ENCODE measurements around the gene PYM1. TPM values are rescaled to one million over a fixed set of nuclear protein-coding genes. Genes with fewer than 3 reads are reported as not detected.
A peak's percentile ranks its signal among the peaks of the same experiment; 100 is the strongest.

The PYM1 gene
- total RNA-seq, 2 experiments from 2014 or later = 22.1 to 22.9 TPM

- Mint-ChIP-seq H3K27ac (peak overlapping the region; percentile 71), H3K9me3 (no peaks in the 10 kb centered on the region), H3K36me3 (ENCODE audit: low read depth) (peaks cover 88% of the 10 kb centered on the region), H3K4me1 (ENCODE audit: low read depth) (peaks cover 71% of the 10 kb centered on the region), H3K27me3 (no peaks in the 10 kb centered on the region), H3K4me3 (no peak overlapping the region)
- no peak for TF ChIP-seq CTCF (IDR thresholded peaks at IDR 0.05)
- no peak for ATAC-seq
- intact Hi-C loops (cut with micrococcal nuclease) = no loop called here
- CTCF ChIA-PET = interaction anchor here (0.8 to 1.3 kb wide), 4 partner anchors 10 to 181 kb away, joined by 3 to 6 read pairs (median 4); no protein-coding TSS in a partner anchor
- no peak for DNase-seq
- POLR2A ChIA-PET = interaction anchor here (0.8 to 3.0 kb wide), 6 partner anchors 10 to 98 kb away, joined by 3 to 11 read pairs (median 4); no protein-coding TSS in a partner anchor
Measured at GRCh38 chr12:55942577-55943136, 15.0 kb upstream of the PYM1 start.

- Mint-ChIP-seq H3K9me3 (no peaks in the 10 kb centered on the region), H3K4me1 (ENCODE audit: low read depth) (peaks cover 72% of the 10 kb centered on the region), H3K4me3 (no peak overlapping the region), H3K36me3 (ENCODE audit: low read depth) (peaks cover 88% of the 10 kb centered on the region), H3K27ac (peak overlapping the region; percentile 62), H3K27me3 (no peaks in the 10 kb centered on the region)
- DNase-seq (no peak), ATAC-seq (no peak)
- TF ChIP-seq CTCF (IDR thresholded peaks at IDR 0.05) = no peak
- ChIA-PET CTCF (interaction anchor here (0.8 to 4.0 kb wide), 6 partner anchors 9 to 204 kb away, joined by 3 to 31 read pairs (median 4); no protein-coding TSS in a partner anchor), POLR2A (interaction anchor here (0.8 to 3.0 kb wide), 8 partner anchors 8 to 98 kb away, joined by 3 to 11 read pairs (median 4); no protein-coding TSS in a partner anchor)
- intact Hi-C loops (cut with micrococcal nuclease) = no loop called here
Measured at GRCh38 chr12:55942055-55942454, 14.4 kb upstream of the PYM1 start.

GRCh38 chr12:55940065-55940732 is 12.5 kb upstream of the PYM1 start:
- Mint-ChIP-seq H3K4me3 (peak overlapping the region; percentile 22), H3K4me1 (ENCODE audit: low read depth) (peaks cover 80% of the 10 kb centered on the region), H3K27ac (peak overlapping the region; percentile 99), H3K36me3 (ENCODE audit: low read depth) (peaks cover 92% of the 10 kb centered on the region), H3K27me3 (no peaks in the 10 kb centered on the region), H3K9me3 (no peaks in the 10 kb centered on the region)
- intact Hi-C loops (cut with micrococcal nuclease) = no loop called here
- POLR2A ChIA-PET = interaction anchor here (0.7 to 3.3 kb wide), 7 partner anchors 10 to 200 kb away, joined by 3 to 27 read pairs (median 4); partner anchors contain the start of genes DGKA, ORMDL2, PYM1 and SARNP
- ATAC-seq = peak; percentile 86
- CTCF ChIA-PET = interaction anchor here (0.6 to 4.0 kb wide), 47 partner anchors 9 to 206 kb away, joined by 3 to 36 read pairs (median 4); partner anchors contain the start of genes DNAJC14, ORMDL2, PA2G4 and PYM1
- TF ChIP-seq CTCF (IDR thresholded peaks at IDR 0.05) = peak; percentile 84
- DNase-seq = peak; percentile 90

GRCh38 chr12:55938826-55939501 is 11.3 kb upstream of the PYM1 start:
- ATAC-seq = peak; percentile 56
- Mint-ChIP-seq H3K27ac (peak overlapping the region; percentile 99), H3K4me3 (no peak overlapping the region), H3K27me3 (no peaks in the 10 kb centered on the region), H3K36me3 (ENCODE audit: low read depth) (peaks cover 95% of the 10 kb centered on the region), H3K9me3 (no peaks in the 10 kb centered on the region), H3K4me1 (ENCODE audit: low read depth) (peaks cover 83% of the 10 kb centered on the region)
- ChIA-PET POLR2A (interaction anchor here (0.7 to 3.3 kb wide), 10 partner anchors 9 to 197 kb away, joined by 3 to 27 read pairs (median 4); partner anchors contain the start of genes DGKA and PYM1), CTCF (interaction anchor here (0.8 to 4.0 kb wide), 26 partner anchors 9 to 201 kb away, joined by 3 to 36 read pairs (median 5); partner anchors contain the start of genes DNAJC14, ORMDL2, PA2G4 and PYM1)
- intact Hi-C loops (cut with micrococcal nuclease) = no loop called here
- TF ChIP-seq CTCF (IDR thresholded peaks at IDR 0.05) = no peak
- peak; percentile 54 for DNase-seq

Measured in activated CD8-positive, alpha-beta T cell treated with anti-CD3 and anti-CD28 coated beads for 36 hours (primary cell).